Activated CD4-positive, alpha-beta T cell treated with anti-CD3 and anti-CD28 coated beads for 36 hours (primary cell): ENCODE results near the gene S100A2. TPM values are rescaled to one million over a fixed set of nuclear protein-coding genes. Genes with fewer than 3 reads are reported as not detected.
"Not testable (repeated sequence)": the region's sequence is repeated elsewhere in the genome, so short reads cannot be mapped to it uniquely, and the experiment has no call there.

Source experiments
- ATAC-seq: fragments of 200-7000 bp; cut with Tn5 transposase; one replicate; pipeline ENCODE4 v1.10.0; 2021; ENCODE audit warnings: mild to moderate bottlenecking, moderate library complexity
- CTCF ChIA-PET: fragments of 350-600 bp; sonication (Branson Sonifier 250); formaldehyde crosslinking; loops from one replicate; lab custom pipeline; 2021; ENCODE audit warnings: antibody characterized with exemption; lab: Charles Lee
- POLR2A ChIA-PET: fragments of 350-600 bp; sonication (Branson Sonifier 250); formaldehyde crosslinking; loops from one replicate; lab custom pipeline; 2021; ENCODE audit warnings: antibody characterized with exemption, inconsistent platforms; lab: Charles Lee
- DNase-seq: peaks from one replicate; pipeline ENCODE4 v3.0.0-alpha.2; 2020
- H3K27ac Mint-ChIP-seq: one replicate; pipeline ENCODE4 v1.8.0; 2021; ENCODE audit warnings: mixed read lengths
- H3K27me3 Mint-ChIP-seq: one replicate; pipeline ENCODE4 v1.8.0; 2021; ENCODE audit warnings: mixed read lengths
- H3K36me3 Mint-ChIP-seq: one replicate; pipeline ENCODE4 v1.8.0; 2021; ENCODE audit warnings: low read depth, mixed read lengths
- H3K4me1 Mint-ChIP-seq: one replicate; pipeline ENCODE4 v1.8.0; 2021; ENCODE audit warnings: mixed read lengths
- H3K4me3 Mint-ChIP-seq: one replicate; pipeline ENCODE4 v1.8.0; 2021; ENCODE audit warnings: mild to moderate bottlenecking, moderate library complexity, mixed read lengths
- H3K9me3 Mint-ChIP-seq: one replicate; pipeline ENCODE4 v1.8.0; 2021; ENCODE audit warnings: low read depth, mixed read lengths
- intact Hi-C, 2 experiments: fragments of 100-400 bp; cut with DNase I in 1 of 2; cut with micrococcal nuclease in 1 of 2; formaldehyde crosslinking; loops; one replicate each; pipeline versions ENCODE4 v1.14.2 to v1.15.1; 2022 to 2024; cut with DNase I, micrococcal nuclease
- total RNA-seq, 2 experiments: library from RNA; stranded (reverse); gene quantifications; one replicate each; pipeline ENCODE4 v1.2.3, GENCODE V29; 2021

S100A2 gene
- total RNA-seq, 2 experiments from 2014 or later = 3.3 to 7.0 TPM

DNA sequence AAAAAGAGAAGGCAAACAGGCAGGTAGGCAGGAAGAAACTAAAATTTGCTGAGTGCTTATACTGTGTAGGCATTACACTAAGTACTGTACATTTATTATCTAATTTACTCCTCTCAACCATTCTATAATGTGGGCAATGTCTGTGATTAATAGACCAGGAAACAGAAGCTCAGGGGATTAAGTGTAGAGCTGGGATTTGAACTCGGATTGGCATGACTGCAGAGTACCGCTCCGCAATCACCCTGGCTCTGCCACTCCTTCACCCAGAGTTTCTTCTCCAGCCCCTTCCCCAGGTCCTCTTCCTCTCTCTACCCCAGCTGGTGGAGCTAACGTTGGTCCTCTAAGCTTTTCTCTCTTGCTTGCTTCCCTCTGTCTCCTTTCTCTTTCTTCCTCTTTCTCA lies 11.5 kb upstream of the S100A2 start:
- Mint-ChIP-seq H3K27me3 (peaks cover 20% of the 10 kb centered on the region), H3K4me1 (peaks cover 14% of the 10 kb centered on the region), H3K36me3 (no peaks in the 10 kb centered on the region), H3K9me3 (no peaks in the 10 kb centered on the region), H3K27ac (no peak overlapping the region), H3K4me3 (no peak overlapping the region)
- DNase-seq (no peak), ATAC-seq (no peak)
- intact Hi-C loops = loop anchor here in 1 of 2 experiments (10.0 kb wide), 1 partner anchor 388 kb away; the partner anchor contains the start of genes CREB3L4 and SLC39A1
- ChIA-PET POLR2A (interaction anchor here (1.1 kb wide), 1 partner anchor 11 kb away, joined by 3 read pairs; no protein-coding TSS in a partner anchor), CTCF (interaction anchor here (0.6 to 2.2 kb wide), 8 partner anchors 9 to 407 kb away, joined by 3 to 8 read pairs (median 3); partner anchors contain the start of gene CHTOP)

DNA sequence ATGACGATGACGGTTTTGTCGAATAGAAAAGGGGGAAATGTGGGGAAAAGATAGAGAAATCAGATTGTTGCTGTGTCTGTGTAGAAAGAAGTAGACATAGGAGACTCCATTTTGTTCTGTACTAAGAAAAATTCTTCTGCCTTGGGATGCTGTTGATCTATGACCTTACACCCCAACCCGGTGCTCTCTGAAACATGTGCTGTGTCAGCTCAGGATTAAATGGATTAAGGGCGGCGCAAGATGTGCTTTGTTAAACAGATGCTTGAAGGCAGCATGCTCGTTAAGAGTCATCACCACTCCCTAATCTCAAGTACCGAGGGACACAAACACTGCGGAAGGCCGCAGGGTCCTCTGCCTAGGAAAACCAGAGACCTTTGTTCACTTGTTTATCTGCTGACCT lies 9.9 kb upstream of the S100A2 start:
- intact Hi-C loops = loop anchor here in 1 of 2 experiments (10.0 kb wide), 1 partner anchor 389 kb away; the partner anchor contains the start of genes CREB3L4 and SLC39A1

GRCh38 chr1:153575081-153575491 lies 9.4 kb upstream of the S100A2 start:
- intact Hi-C loops = loop anchor here in 1 of 2 experiments (10.0 kb wide), 1 partner anchor 390 kb away; the partner anchor contains the start of genes CREB3L4 and SLC39A1
- H3K27ac Mint-ChIP-seq, DNase-seq, POLR2A ChIA-PET, ATAC-seq, H3K36me3 Mint-ChIP-seq, H3K9me3 Mint-ChIP-seq, CTCF ChIA-PET, H3K4me3 Mint-ChIP-seq: not testable (repeated sequence)
- Mint-ChIP-seq H3K27me3 (peaks cover 20% of the 10 kb centered on the region), H3K4me1 (peaks cover 27% of the 10 kb centered on the region)

More for the DNA sequence above, 9.9 kb upstream of the S100A2 start:
- H3K4me3 Mint-ChIP-seq, ATAC-seq, CTCF ChIA-PET, H3K27ac Mint-ChIP-seq, DNase-seq, H3K36me3 Mint-ChIP-seq, H3K9me3 Mint-ChIP-seq: not testable (repeated sequence)
- peaks cover 26% of the 10 kb centered on the region for H3K4me1 Mint-ChIP-seq
- POLR2A ChIA-PET = interaction anchor here (0.9 kb wide), 1 partner anchor 8 kb away, joined by 3 read pairs; no protein-coding TSS in a partner anchor
- peaks cover 20% of the 10 kb centered on the region for H3K27me3 Mint-ChIP-seq

DNA sequence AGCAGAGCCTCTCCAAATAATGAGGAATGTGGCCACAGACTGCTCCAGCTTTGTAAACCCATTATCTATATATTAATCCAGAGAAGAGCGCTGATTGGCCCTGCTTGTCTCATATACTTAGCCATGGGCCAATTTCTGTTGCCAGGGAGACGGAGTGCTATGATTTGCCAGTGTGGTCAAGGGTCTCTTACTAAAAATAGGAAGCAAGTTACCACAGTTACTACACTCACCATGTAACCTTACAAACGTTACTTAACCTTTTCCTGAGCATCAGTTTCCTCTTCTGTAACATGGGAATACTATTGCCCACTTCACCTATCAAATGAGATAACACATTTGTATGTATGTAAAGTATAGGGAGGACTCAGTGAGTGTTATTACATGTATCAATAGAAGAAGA lies 7.7 kb upstream of the S100A2 start:
- peak overlapping the region; percentile 83 for H3K27ac Mint-ChIP-seq

GRCh38 chr1:153572569-153573015 lies 6.9 kb upstream of the S100A2 start:
- DNase-seq (peak; percentile 85), ATAC-seq (peak; percentile 82)
- Mint-ChIP-seq H3K27ac (peak overlapping the region; percentile 83), H3K4me3 (no peak overlapping the region), H3K27me3 (peaks cover 2% of the 10 kb centered on the region), H3K4me1 (peaks cover 48% of the 10 kb centered on the region), H3K9me3 (no peaks in the 10 kb centered on the region), H3K36me3 (no peaks in the 10 kb centered on the region)
- ChIA-PET POLR2A (interaction anchor here (1.2 to 1.4 kb wide), 4 partner anchors 28 to 61 kb away, joined by 3 to 10 read pairs (median 7); partner anchors contain the start of genes CHTOP and S100A4), CTCF (interaction anchor here (0.5 to 6.3 kb wide), 22 partner anchors 9 to 626 kb away, joined by 3 to 97 read pairs (median 4); partner anchors contain the start of genes CHTOP, ILF2, S100A13 and S100A4)
- intact Hi-C loops = loop anchor here (1.0 to 10.0 kb wide), 10 partner anchors 25 to 700 kb away; partner anchors contain the start of genes CHTOP (in 2 of the 2), CREB3L4 (in 1 of the 2), HAX1 (in 1 of the 2) and ILF2 (in 1 of the 2)

More for the DNA sequence above, 7.7 kb upstream of the S100A2 start:
- POLR2A ChIA-PET = interaction anchor here (1.2 to 1.4 kb wide), 4 partner anchors 28 to 61 kb away, joined by 3 to 10 read pairs (median 7); partner anchors contain the start of genes CHTOP and S100A4
- no peaks in the 10 kb centered on the region for H3K36me3 Mint-ChIP-seq
- intact Hi-C loops = loop anchor here (1.0 to 10.0 kb wide), 3 partner anchors 24 to 391 kb away; partner anchors contain the start of genes CREB3L4 (in 1 of the 2), ILF2 (in 1 of the 2) and SLC39A1 (in 1 of the 2)
- CTCF ChIA-PET = interaction anchor here (0.8 to 6.3 kb wide), 14 partner anchors 8 to 312 kb away, joined by 3 to 97 read pairs (median 7); partner anchors contain the start of genes CHTOP, ILF2, S100A13 and S100A4
- H3K4me1 Mint-ChIP-seq = peaks cover 40% of the 10 kb centered on the region
- DNase-seq (no peak), ATAC-seq (no peak)
- no peaks in the 10 kb centered on the region for H3K9me3 Mint-ChIP-seq
- peaks cover 9% of the 10 kb centered on the region for H3K27me3 Mint-ChIP-seq
- no peak overlapping the region for H3K4me3 Mint-ChIP-seq

- ChIA-PET POLR2A (interaction anchor here (1.4 kb wide), 1 partner anchor 27 kb away, joined by 7 read pairs; the partner anchor contains the start of gene S100A4), CTCF (interaction anchor here (0.7 to 6.3 kb wide), 16 partner anchors 10 to 415 kb away, joined by 3 to 97 read pairs (median 6); partner anchors contain the start of genes CHTOP, GATAD2B, ILF2 and S100A5)
- intact Hi-C loops = loop anchor here (1.0 to 10.0 kb wide), 9 partner anchors 26 to 701 kb away; partner anchors contain the start of genes CHTOP (in 2 of the 2), CREB3L4 (in 1 of the 2), HAX1 (in 1 of the 2) and ILF2 (in 1 of the 2)
- Mint-ChIP-seq H3K36me3 (no peaks in the 10 kb centered on the region), H3K4me1 (peaks cover 55% of the 10 kb centered on the region), H3K9me3 (no peaks in the 10 kb centered on the region), H3K27ac (peak overlapping the region; percentile 73), H3K4me3 (no peak overlapping the region), H3K27me3 (no peaks in the 10 kb centered on the region)
- DNase-seq (no peak), ATAC-seq (no peak)
Observed at GRCh38 chr1:153571706-153572105, 6.1 kb upstream of the S100A2 start.

DNA sequence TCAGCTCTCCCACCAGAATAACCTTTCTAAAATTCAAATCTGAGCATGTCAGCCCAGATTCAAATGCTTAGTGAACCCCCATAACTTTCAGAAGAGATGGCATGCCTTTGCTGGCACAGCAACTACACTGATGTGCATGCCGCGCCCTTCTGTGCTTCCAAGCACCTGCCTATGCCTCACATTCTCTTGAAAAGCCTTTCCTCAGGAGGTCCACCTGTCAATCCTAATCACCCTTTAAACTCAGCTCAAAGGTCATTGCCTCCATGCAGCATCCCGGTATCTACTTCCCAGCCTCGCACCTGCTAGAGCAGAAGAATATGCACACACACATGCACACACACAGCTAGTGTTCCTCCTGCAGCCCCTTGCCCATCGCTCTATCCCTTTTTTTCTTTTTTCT lies 5.2 kb upstream of the S100A2 start:
- POLR2A ChIA-PET = no interaction called here
- intact Hi-C loops = loop anchor here in 1 of 2 experiments (10.0 kb wide), 1 partner anchor 394 kb away; the partner anchor contains the start of genes CREB3L4 and SLC39A1
- ATAC-seq (no peak), DNase-seq (no peak)
- peak overlapping the region; percentile 49 for H3K27ac Mint-ChIP-seq
- no peaks in the 10 kb centered on the region for H3K27me3 Mint-ChIP-seq
- H3K4me3 Mint-ChIP-seq = no peak overlapping the region
- CTCF ChIA-PET = interaction anchor here (0.9 to 6.3 kb wide), 5 partner anchors 11 to 60 kb away, joined by 3 to 97 read pairs (median 29); no protein-coding TSS in a partner anchor
- H3K9me3 Mint-ChIP-seq = no peaks in the 10 kb centered on the region
- peaks cover 62% of the 10 kb centered on the region for H3K4me1 Mint-ChIP-seq
- no peaks in the 10 kb centered on the region for H3K36me3 Mint-ChIP-seq

- intact Hi-C loops = loop anchor here (5.0 kb wide), 3 partner anchors 88 to 393 kb away; partner anchors contain the start of genes INTS3 (in 1 of the 2), SLC39A1 (in 1 of the 2) and SNAPIN (in 1 of the 2)
- POLR2A ChIA-PET = no interaction called here
- CTCF ChIA-PET = interaction anchor here (0.6 to 6.3 kb wide), 7 partner anchors 29 to 1227 kb away, joined by 3 to 97 read pairs (median 8); no protein-coding TSS in a partner anchor
Observed at GRCh38 chr1:153569465-153569864, 3.8 kb upstream of the S100A2 start.

GRCh38 chr1:153568367-153569099 lies 2.9 kb upstream of the S100A2 start:
- Mint-ChIP-seq H3K36me3 (no peaks in the 10 kb centered on the region), H3K4me1 (peaks cover 69% of the 10 kb centered on the region), H3K27me3 (no peaks in the 10 kb centered on the region), H3K27ac (peak overlapping the region; percentile 83), H3K4me3 (peak overlapping the region; percentile 39), H3K9me3 (no peaks in the 10 kb centered on the region)
- DNase-seq (peak; percentile 93), ATAC-seq (peak; percentile 15)
- ChIA-PET CTCF (interaction anchor here (0.6 to 6.3 kb wide), 22 partner anchors 13 to 104 kb away, joined by 3 to 97 read pairs (median 6); partner anchors contain the start of genes CHTOP, S100A4, S100A5 and S100A6), POLR2A (interaction anchor here (1.0 to 1.7 kb wide), 4 partner anchors 10 to 66 kb away, joined by 4 to 5 read pairs (median 4); partner anchors contain the start of gene CHTOP)
- intact Hi-C loops = loop anchor here (1.0 to 5.0 kb wide), 6 partner anchors 35 to 394 kb away; partner anchors contain the start of genes INTS3 (in 1 of the 2), SLC39A1 (in 1 of the 2) and SNAPIN (in 1 of the 2)

More at GRCh38 chr1:153569465-153569864, 3.8 kb upstream of the S100A2 start:
- no peak for ATAC-seq
- H3K4me1 Mint-ChIP-seq = peaks cover 69% of the 10 kb centered on the region
- H3K27me3 Mint-ChIP-seq = no peaks in the 10 kb centered on the region
- no peak overlapping the region for H3K4me3 Mint-ChIP-seq
- H3K36me3 Mint-ChIP-seq = no peaks in the 10 kb centered on the region
- no peak for DNase-seq
- no peaks in the 10 kb centered on the region for H3K9me3 Mint-ChIP-seq
- H3K27ac Mint-ChIP-seq = peak overlapping the region; percentile 52
